Islet of Langerhans (tissue), 1 donor: ENCODE data around the gene PLA2G4D.

Experiments
- FAIRE-seq: peaks from one replicate; lab custom pipeline; 2011; peaks lifted over from hg19 to GRCh38; lab: Jason Lieb, UNC

Gene PLA2G4D

GRCh38 chr15:42090781-42091180, 3.6 kb downstream of the PLA2G4D start:
- no peak for FAIRE-seq

- no peak for FAIRE-seq
Observed at GRCh38 chr15:42090370-42090769, 4.0 kb downstream of the PLA2G4D start.

GRCh38 chr15:42089942-42090341, 4.4 kb downstream of the PLA2G4D start:
- FAIRE-seq: no peak

DNA sequence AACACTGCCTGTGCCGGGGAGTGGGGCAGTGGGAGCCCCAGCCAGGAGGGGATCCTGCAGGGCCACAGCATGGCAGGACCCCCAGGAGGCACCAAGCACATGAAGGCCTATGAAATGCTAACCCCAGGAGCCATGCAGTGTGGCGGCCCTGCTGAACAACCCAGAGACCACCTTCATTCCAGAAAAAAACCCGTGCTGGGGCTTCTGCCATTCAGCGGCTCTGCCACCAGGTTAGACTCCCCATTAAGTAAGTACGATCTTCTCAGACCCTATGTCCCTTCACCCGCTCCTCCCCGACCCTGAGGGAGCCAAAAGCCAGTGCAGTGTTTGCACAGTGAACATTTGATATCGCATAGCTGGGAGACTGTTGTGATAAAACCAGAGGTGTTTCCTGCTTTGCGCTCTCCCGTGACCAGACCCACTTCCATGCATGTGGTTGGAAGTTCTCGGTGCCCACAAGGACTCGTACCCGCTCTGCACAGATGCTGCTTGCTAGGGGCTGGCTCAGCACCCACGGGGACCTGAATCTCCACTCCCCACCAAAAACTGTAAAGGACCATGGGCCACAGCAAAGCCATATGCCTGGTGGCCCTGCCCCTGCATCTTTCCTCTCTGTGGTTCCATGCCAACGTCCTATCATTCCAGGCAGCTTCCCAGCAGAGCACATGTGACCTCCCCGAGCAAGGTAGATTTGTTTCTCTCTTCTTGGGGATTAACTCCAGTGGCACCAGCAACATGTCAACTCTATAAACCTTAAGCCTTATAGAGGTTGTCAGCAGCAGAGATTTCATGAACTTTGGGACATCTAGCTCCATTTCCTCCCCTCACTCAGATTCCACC, 5.3 kb downstream of the PLA2G4D start:
- FAIRE-seq: no peak

DNA sequence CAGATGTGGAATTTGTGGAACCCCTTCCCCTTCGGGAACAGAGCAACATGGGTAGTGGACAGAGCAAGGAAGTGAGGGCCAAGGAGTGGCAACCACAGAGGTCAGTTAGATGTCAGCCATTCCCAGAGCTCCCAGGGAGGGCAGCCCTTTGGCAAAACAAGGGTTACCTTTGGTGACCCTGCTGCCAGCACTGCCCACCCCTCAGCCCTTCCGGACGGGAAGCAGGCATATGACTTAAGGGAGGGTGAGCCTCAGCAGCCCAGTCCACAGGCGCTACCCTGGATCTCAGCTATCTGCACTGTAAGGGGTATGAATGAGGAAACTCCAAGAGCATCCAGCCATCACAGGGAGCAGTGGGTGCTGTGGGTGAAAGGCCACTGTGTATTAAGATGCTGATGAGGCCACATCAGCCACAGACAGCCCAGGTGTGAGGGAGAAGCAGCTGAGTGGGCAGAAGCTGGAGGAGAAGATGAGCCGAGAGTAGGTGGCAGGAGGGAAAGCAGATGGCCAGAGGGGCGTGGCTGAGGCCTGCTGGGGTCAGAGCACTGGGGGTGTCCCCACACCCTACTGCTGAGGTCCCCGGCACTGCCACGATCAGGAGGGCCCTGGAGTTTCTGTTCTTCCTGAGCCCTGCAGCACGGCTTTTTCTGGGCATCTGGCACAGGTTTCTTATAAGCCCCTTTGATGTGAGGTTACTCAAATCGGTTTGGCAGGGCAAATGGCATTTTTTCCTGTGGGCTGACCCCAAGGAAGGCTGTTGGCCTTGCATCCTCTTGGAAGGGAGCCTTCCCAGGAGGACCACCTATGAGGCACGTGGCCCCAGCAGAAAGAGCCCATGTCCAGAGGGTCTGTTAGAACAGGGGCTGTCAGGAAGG, 6.2 kb downstream of the PLA2G4D start:
- FAIRE-seq: no peak

- no peak for FAIRE-seq
Observed at GRCh38 chr15:42087460-42087859, 6.9 kb downstream of the PLA2G4D start.

- no peak for FAIRE-seq
Observed at GRCh38 chr15:42085721-42086120, 8.6 kb downstream of the PLA2G4D start.

DNA sequence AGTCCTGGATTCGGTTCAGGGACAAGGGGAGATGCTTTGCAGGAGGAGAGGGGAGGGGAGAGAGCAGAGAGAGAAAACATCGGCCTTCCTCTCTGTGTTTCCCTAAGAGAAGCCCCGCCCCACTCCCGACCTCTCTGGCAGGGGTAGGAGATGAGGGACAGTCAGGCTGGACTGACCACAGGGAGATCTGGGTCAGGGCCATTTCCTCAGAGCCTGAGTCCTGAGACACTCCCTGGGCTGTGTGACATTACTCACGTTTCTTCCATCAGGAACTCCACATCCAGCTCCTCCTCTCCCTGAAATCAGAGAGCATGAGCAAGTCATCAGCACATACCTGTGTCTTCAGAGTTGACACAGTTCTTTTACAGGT, 9.1 kb downstream of the PLA2G4D start:
- FAIRE-seq: no peak

- FAIRE-seq: no peak
Observed at GRCh38 chr15:42084465-42085235, 9.7 kb downstream of the PLA2G4D start.

DNA sequence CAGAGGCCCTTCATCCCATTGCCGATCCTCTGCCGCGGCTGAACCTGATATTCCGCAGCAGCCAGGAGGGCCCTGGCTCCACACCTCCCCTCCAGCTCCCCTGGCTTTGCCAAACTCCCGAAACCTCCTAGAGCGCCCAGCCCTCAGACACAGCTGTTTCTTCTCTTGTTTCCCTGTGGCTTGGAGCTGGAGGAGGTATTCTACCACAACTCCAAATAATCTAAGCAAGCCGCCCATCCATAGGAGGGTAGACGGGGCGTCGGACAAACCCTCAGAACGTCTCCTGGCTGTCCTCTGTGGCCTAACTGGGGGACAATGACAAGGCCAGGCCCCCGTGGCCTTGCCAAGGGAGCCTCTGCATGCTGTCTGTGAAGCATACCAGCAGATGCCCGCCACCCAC, 10.4 kb downstream of the PLA2G4D start:
- FAIRE-seq: no peak

DNA sequence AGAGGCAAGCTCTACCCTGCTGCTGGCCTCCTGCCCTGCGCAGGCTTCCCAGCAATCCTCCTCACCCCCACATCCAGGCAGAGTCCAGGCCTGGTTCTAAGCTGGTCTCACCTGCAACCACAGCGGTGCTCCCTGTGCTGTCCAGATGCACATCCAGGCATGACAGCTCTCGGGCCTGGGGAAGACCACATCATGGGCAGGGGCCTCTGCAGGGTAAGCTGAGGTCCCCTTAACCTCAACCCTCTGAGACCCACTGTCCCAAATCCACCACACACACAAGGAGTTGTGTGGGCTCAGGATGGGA, 10.8 kb downstream of the PLA2G4D start:
- no peak for FAIRE-seq

- no peak for FAIRE-seq
Observed at GRCh38 chr15:42082823-42083604, 11.3 kb downstream of the PLA2G4D start.

GRCh38 chr15:42082141-42082540, 12.2 kb downstream of the PLA2G4D start:
- no peak for FAIRE-seq

DNA sequence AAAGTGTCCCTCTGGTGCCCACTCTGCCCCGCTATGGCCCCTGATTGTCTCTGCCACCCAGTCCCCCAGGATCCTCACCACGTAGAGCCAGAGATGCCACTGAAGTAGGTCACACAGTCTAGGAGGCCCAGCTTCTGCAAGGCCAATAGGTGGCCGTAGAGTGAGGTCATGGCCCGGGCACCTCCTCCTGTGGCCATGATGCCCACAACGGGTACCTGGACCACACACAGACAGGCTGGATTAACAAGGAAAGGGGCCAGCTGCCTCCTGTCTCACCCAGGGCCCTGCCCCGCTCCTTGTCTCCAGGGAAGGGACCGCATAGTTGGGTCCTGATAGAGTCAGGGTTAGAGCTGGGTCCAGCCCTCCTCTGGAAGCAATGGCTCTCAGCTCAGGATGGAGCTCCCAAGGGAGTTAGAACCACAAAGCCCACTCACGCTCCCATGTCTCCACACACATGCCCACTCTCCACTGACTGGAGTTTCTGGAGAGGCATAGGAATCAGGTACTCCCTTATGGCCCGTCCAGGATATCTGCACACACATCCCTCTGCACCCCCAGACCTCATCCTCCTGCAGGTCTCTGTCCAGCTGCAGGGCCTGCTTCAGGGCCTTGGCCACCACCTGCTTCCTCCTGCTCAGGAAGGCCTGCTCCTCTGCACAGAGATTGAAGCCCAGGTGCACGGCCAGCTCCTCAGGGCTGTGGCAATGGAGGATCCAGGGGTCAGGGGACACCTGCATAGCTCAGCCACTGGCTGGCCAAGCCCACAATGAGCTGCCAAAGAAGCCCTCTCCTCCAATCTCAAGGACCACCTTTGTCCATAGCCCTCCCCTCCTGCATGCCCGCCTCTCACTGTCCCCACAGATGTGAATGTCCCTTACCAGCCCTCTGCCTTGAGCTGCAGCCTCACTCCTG, 13.2 kb downstream of the PLA2G4D start:
- no peak for FAIRE-seq

- FAIRE-seq: no peak
Observed at GRCh38 chr15:42080186-42080918, 14.0 kb downstream of the PLA2G4D start.

GRCh38 chr15:42079401-42079908, 14.9 kb downstream of the PLA2G4D start:
- FAIRE-seq: no peak

DNA sequence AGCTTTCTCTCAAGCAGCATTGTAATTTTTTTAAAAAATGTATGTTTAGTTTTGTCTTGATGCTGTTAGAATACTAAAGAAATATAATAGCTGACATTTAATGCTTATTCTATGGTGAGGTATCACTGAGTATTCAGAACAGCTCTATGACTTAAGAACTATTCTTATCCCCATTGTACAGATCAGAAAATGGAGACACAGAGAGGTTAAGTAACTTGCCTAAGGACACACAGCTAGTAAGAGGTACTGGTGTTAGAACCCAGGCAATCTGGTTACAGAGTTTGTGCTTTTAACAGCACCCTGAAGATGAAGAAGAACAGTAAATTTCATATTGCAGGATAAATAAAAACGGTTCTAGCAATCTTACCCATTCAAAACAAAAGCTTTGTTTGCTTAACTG, 15.5 kb downstream of the PLA2G4D start:
- FAIRE-seq: no peak

- FAIRE-seq: no peak
Observed at GRCh38 chr15:42077689-42078088, 16.7 kb downstream of the PLA2G4D start.

DNA sequence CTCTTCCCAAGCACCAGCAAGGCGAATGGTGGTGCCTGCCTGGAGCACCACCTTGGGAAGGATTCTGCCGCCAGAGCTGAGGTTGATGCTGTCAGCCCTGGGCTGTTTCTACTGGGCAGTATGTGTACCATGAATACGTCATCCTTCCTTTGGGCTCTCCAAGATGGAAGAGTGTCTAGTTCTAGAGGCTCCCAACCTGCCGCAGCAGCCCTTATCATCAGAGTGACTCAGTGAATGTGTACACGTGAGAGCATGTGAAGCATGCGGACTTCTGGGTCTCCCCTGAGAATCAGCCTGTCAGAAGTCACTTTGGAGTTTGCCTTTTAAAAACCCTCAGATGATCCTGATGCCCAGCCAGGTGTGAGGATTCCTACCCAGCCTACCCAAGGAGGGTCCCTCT, 20.9 kb downstream of the PLA2G4D start:
- FAIRE-seq: no peak

DNA sequence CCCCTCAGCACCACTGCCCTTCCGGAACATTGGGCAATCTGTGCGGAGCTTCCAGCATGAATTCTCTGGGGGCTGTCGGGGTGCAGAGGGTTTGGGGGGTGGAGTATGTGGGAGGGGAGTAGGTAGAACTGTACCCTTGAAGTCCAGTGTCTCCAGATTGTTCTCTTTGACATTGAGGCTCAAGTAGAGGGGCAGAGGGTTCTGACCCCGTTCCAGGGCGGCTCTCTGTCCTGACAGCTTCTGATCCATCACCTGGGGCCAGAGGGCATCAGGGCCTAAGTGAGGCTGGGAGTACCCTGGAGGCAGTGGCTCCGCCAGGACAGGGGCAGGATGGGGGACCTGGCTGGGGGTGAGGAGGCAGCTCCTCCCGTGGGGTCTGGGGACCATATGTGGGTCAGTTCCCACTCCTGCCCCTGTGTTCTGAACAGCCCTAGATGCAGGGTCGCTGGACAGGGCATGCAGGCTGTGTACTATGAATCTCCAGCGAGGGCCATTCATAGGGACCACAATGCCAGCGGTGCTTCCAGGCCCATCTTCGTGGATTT, 22.1 kb downstream of the PLA2G4D start:
- no peak for FAIRE-seq
